Measurements from ENCODE around the gene ZER1.

Gene ZER1

DNA sequence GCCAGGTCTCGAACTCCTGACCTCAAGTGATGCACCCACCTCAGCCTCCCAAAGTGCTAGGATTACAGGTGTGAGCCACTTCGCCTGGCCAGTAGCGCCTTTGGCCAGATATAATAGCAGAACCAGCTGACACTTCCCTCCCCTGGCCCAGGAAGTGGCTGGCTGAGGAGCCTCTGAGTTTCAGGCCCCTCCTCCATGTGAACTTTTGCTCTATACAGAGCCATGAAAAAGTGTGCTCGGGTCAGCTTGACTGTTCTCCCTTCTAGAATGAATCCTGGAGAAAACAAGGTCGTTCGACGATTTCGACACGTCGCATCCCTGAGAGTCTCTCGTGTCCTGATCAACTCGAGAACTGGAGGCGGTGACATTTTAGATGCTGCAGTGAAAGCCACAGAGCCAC lies 39.2 kb downstream of the ZER1 start:
- TF ChIP-seq, protein P1, sequence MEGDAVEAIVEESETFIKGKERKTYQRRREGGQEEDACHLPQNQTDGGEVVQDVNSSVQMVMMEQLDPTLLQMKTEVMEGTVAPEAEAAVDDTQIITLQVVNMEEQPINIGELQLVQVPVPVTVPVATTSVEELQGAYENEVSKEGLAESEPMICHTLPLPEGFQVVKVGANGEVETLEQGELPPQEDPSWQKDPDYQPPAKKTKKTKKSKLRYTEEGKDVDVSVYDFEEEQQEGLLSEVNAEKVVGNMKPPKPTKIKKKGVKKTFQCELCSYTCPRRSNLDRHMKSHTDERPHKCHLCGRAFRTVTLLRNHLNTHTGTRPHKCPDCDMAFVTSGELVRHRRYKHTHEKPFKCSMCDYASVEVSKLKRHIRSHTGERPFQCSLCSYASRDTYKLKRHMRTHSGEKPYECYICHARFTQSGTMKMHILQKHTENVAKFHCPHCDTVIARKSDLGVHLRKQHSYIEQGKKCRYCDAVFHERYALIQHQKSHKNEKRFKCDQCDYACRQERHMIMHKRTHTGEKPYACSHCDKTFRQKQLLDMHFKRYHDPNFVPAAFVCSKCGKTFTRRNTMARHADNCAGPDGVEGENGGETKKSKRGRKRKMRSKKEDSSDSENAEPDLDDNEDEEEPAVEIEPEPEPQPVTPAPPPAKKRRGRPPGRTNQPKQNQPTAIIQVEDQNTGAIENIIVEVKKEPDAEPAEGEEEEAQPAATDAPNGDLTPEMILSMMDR (conservative IDR thresholded peaks at IDR 0.05): no peak
- H3K27ac ChIP-seq: no peak overlapping the region

DNA sequence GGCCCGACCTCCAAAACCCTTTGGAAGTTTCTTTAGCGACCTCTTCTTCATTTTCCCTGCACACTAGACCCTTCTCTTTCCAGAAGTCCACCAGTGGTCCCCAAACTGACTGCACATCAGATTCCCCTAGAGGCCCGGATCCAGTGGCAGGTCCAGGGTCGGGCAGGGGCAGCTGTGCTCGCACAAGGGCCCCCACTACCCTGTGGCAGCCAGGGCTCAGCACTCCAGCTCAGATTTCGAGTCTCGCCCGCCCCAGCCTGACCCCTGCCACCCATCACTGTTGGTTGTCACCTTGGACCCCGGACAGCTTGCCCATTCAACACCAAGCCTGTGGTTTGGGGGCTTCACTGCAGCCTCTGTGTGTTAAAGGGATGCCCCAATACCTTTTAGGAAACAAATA lies 40.0 kb downstream of the ZER1 start:
- H3K27ac ChIP-seq: no peak overlapping the region
- TF ChIP-seq, protein P1 (conservative IDR thresholded peaks at IDR 0.05): no peak

DNA sequence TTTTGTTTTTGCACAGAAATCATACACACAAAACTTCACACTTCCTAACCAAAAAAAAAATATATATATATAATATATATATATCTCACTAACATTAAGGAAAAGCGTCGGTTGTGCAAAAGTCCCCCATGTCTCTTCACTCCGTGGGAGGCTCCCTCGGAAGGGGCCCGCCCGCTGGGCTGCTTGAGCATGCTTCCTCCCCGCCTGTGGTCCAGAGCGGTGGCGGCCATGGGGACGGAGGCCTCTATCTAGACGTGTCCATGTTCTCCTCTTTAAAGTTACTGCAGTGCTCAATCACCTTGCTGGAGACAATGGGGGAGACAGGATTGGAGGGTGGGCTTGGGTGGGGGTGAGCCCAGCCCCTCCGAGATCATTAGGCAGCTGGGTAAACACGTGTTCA lies 40.6 kb downstream of the ZER1 start:
- TF ChIP-seq, protein P1 (conservative IDR thresholded peaks at IDR 0.05): no peak
- no peak overlapping the region for H3K27ac ChIP-seq

DNA sequence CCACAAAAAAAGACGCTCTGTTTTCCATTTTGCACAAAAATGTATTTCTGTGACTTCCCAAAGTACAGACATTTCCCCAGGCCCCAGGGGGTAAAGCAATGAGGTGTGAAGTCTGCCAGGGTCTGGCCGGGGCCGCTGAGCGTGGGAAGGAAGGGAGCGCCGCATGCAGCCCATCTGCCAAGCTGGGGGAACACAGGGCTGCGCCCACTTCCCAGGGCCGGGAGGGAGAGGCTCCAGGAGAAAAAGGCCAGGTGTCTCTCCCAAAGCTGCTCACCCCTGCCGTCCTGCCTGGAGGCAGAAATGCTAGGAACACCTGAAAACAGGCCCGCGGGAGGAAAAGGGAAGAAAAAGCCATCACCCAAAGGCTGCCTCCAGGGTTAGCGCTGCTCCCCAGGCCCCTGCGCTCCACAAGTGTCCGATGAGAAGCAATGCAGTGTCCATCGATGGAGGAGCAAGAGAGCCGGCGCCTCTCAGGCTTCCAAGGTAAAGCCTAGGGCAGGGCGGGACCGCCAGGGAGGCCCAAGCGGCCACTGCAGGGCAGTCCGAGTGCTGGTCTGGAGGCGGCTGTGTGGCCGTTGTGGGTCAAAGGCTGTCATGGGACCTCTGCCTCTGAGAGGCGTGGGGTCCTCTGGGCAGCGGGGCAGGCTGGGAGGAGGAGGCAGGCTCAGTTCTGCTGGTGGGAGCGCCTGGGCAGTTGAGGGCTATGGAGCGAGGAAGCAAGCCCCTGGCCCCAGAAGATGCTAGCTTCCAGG lies 41.8 kb downstream of the ZER1 start:
- TF ChIP-seq, protein P1 (conservative IDR thresholded peaks at IDR 0.05): no peak
- H3K27ac ChIP-seq: no peak overlapping the region

DNA sequence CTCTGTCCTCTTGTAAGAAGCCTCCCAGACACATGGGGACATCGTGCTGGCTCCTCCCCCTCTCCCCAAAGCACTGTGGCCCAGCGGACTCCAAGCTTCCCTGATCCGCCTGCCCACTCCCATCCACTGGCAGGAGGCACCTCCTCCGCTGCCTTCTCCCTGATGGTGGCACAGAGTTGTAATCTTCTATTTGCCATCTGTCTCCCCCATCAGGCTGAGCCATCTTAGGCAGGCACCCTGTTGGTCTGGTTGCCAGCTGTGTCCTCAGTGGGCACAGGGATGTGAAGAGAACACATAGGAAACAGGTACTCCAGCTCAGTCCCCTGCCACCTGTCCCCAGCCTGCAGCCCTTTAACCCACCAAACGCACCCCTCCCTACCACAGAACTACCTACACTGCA lies 42.4 kb downstream of the ZER1 start:
- TF ChIP-seq, protein P1 (conservative IDR thresholded peaks at IDR 0.05): no peak
- H3K27ac ChIP-seq: no peak overlapping the region

DNA sequence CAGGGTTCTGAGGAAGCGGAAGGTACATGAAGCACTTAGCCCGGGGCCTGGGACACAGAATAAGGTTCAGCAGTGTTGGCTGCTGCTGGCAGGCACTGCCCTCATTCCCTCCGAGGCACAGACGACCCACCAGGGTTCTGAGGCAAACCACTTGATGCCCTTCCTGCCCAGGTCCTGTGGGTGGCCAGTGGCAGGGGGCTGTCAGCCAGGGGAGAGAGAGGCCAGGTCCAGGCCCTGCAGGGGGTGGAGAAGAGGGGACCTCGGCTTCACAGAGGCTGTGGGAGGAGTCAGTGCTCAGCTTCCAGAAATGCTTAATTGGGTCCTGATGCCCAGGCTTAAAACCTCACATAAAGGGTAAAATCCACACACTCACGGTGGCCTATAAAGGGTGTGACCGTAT lies 43.4 kb downstream of the ZER1 start:
- H3K27ac ChIP-seq: peak overlapping the region; percentile 20
- TF ChIP-seq, protein P1 (conservative IDR thresholded peaks at IDR 0.05): no peak

DNA sequence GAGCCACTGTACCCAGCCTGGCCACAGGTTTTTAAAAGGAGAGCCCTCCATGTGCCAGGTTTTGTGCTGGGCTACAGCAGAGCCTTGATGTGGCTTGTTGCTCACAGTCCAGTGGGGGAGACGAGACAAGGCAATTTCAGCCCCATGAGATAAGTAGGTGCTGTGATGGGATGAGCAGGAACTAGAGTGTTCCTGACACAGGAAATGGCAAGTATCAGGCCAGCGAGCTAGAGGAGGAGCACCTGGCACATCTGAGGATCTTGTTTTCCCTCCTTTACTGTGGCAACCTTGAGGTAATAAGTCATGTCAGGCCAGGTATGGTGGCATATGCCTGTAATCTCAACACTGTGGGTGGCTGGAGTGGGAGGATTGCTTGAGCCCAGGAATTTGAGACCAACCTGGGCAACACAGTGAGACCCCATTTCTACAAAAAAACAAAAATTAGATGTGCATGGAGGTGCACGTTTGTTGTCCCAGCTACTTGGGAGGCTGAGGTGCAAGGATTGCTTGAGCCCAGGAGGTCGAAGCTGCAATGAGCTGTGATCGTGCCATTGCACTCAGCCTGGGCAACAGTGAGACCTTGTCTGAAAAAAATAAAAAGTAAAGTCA lies 44.0 kb downstream of the ZER1 start:
- TF ChIP-seq, protein P1 (conservative IDR thresholded peaks at IDR 0.05): no peak
- H3K27ac ChIP-seq: peak overlapping the region; percentile 20
